Stimulated activated CD8-positive, alpha-beta memory T cell treated with anti-CD3 and anti-CD28 coated beads, Interleukin-12 subunit alpha, Interleukin-12 subunit beta, amount 100 ng/mL, for 1 hour (primary cell): ENCODE results near the gene G6PC3.
"Not testable (repeated sequence)": the region's sequence is repeated elsewhere in the genome, so short reads cannot be mapped to it uniquely, and the experiment has no call there.

Experiments
- DNase-seq: peaks from one replicate; pipeline ENCODE4 v3.0.0-alpha.2; 2020; ENCODE audit warnings: low read depth

G6PC3 gene

GRCh38 chr17:44070455-44071197 lies at the start of gene G6PC3:
Gene G6PC3, plus strand, starts transcription at chr17:44070735. Its CDS starts 231 bp downstream, at chr17:44070966.
- peak; percentile 60 for DNase-seq

GRCh38 chr17:44021227-44021626 lies 49.3 kb upstream of the G6PC3 start:
- not testable (repeated sequence) for DNase-seq

GRCh38 chr17:44022246-44022645 lies 48.3 kb upstream of the G6PC3 start:
- DNase-seq: no peak

GRCh38 chr17:44023545-44024270 lies 46.8 kb upstream of the G6PC3 start:
- no peak for DNase-seq

GRCh38 chr17:44024271-44024663 lies 46.3 kb upstream of the G6PC3 start:
- no peak for DNase-seq

- DNase-seq: no peak
These were observed 45.7 kb upstream of the G6PC3 start for GRCh38 chr17:44024853-44025252.

- no peak for DNase-seq
These were observed 40.8 kb upstream of the G6PC3 start for GRCh38 chr17:44029736-44030135.

- DNase-seq: no peak
These were observed 40.1 kb upstream of the G6PC3 start for GRCh38 chr17:44030482-44030881.

GRCh38 chr17:44033861-44034408 lies 36.6 kb upstream of the G6PC3 start:
- no peak for DNase-seq

- not testable (repeated sequence) for DNase-seq
These were observed 35.8 kb upstream of the G6PC3 start for GRCh38 chr17:44034688-44035087.

- no peak for DNase-seq
These were observed 33.1 kb upstream of the G6PC3 start for GRCh38 chr17:44037471-44037870.

- DNase-seq: no peak
These were observed 31.9 kb upstream of the G6PC3 start for GRCh38 chr17:44038604-44039011.

- DNase-seq: no peak
These were observed 30.5 kb upstream of the G6PC3 start for GRCh38 chr17:44039829-44040635.

GRCh38 chr17:44043272-44043696 lies 27.3 kb upstream of the G6PC3 start:
- no peak for DNase-seq

GRCh38 chr17:44044071-44044470 lies 26.5 kb upstream of the G6PC3 start:
- no peak for DNase-seq

GRCh38 chr17:44045486-44045885 lies 25.0 kb upstream of the G6PC3 start:
- no peak for DNase-seq

GRCh38 chr17:44046893-44047292 lies 23.6 kb upstream of the G6PC3 start:
- not testable (repeated sequence) for DNase-seq

- DNase-seq: no peak
These were observed 21.1 kb upstream of the G6PC3 start for GRCh38 chr17:44049294-44050060.

GRCh38 chr17:44053125-44053872 lies 17.2 kb upstream of the G6PC3 start:
- no peak for DNase-seq

- DNase-seq: no peak
These were observed 11.2 kb upstream of the G6PC3 start for GRCh38 chr17:44059101-44059892.
